A673 (cell line): ENCODE measurements around the gene RAPGEF2.

Experiments used
- CTCF ChIP-seq: fragments of 300-800, 200-600 bp; sonication (generic); conservative IDR thresholded peaks from 2 replicates; pipeline ENCODE4 v1.5.1; 2017; ENCODE audit warnings: low read depth, mild to moderate bottlenecking, antibody characterized with exemption, low read length, moderate library complexity, mixed read lengths
- EZH2 ChIP-seq: fragments of 200-600 bp; sonication (generic); IDR thresholded peaks from 2 replicates; pipeline ENCODE4 v1.6.1; 2017; ENCODE audit warnings: borderline replicate concordance, low read depth, mild to moderate bottlenecking, mixed read lengths, antibody characterized with exemption, low read length; ENCODE audit not compliant: poor library complexity, severe bottlenecking

- TF ChIP-seq CTCF (no peak), EZH2 (no peak)
These were observed 200.6 kb downstream of the RAPGEF2 start for GRCh38 chr4:159303435-159303834.
